Osteocyte (in vitro differentiated cells): ENCODE data around the gene CD9. TPM values are rescaled to one million over a fixed set of nuclear protein-coding genes. Genes with fewer than 3 reads are reported as not detected.
A peak's percentile ranks its signal among the peaks of the same experiment; 100 is the strongest.

Experiments used
- DNase-seq: peaks from one replicate; pipeline ENCODE4 v3.0.0; 2021; ENCODE audit warnings: mixed read lengths; ENCODE audit not compliant: unreplicated experiment; ENCODE audit errors: extremely low spot score
- H3K27ac Mint-ChIP-seq: one replicate; pipeline ENCODE4 v1.8.0; 2021; ENCODE audit warnings: mild to moderate bottlenecking, mixed read lengths; ENCODE audit not compliant: unreplicated experiment
- H3K27me3 Mint-ChIP-seq: one replicate; pipeline ENCODE4 v1.8.0; 2021; ENCODE audit warnings: mixed read lengths; ENCODE audit not compliant: unreplicated experiment
- H3K36me3 Mint-ChIP-seq: one replicate; pipeline ENCODE4 v1.8.0; 2021; ENCODE audit warnings: mixed read lengths; ENCODE audit not compliant: unreplicated experiment
- H3K4me1 Mint-ChIP-seq: one replicate; pipeline ENCODE4 v1.8.0; 2021; ENCODE audit warnings: mixed read lengths; ENCODE audit not compliant: unreplicated experiment
- H3K4me3 Mint-ChIP-seq: one replicate; pipeline ENCODE4 v1.8.0; 2021; ENCODE audit warnings: mild to moderate bottlenecking, moderate library complexity, mixed read lengths; ENCODE audit not compliant: unreplicated experiment
- H3K9me3 Mint-ChIP-seq: one replicate; pipeline ENCODE4 v1.8.0; 2021; ENCODE audit warnings: mixed read lengths; ENCODE audit not compliant: unreplicated experiment
- CTCF ChIP-seq: fragments of 200-600 bp; sonication (generic); IDR thresholded peaks from 2 replicates; pipeline ENCODE4 v1.5.0; 2021; ENCODE audit warnings: antibody characterized with exemption, mild to moderate bottlenecking, moderate library complexity
- total RNA-seq: library from RNA; stranded (reverse); gene quantifications from 2 replicates; pipeline ENCODE4 v1.2.1, GENCODE V29; 2021

The CD9 gene
- total RNA-seq, 1 donor from 2014 or later: 77.1 TPM

GRCh38 chr12:6282453-6282840 is 82.2 kb downstream of the CD9 start:
- no peaks in the 10 kb centered on the region for H3K9me3 Mint-ChIP-seq
- H3K4me1 Mint-ChIP-seq: peaks cover 55% of the 10 kb centered on the region
- H3K4me3 Mint-ChIP-seq: no peak overlapping the region
- no peak for DNase-seq
- no peak for TF ChIP-seq CTCF
- H3K27ac Mint-ChIP-seq: no peak overlapping the region
- H3K27me3 Mint-ChIP-seq: no peaks in the 10 kb centered on the region
- H3K36me3 Mint-ChIP-seq: no peaks in the 10 kb centered on the region

- H3K4me1 Mint-ChIP-seq: peaks cover 55% of the 10 kb centered on the region
Measured at GRCh38 chr12:6284273-6284672, 84.1 kb downstream of the CD9 start.

GRCh38 chr12:6285063-6285477 is 84.9 kb downstream of the CD9 start:
- Mint-ChIP-seq H3K4me1 (peaks cover 47% of the 10 kb centered on the region), H3K27me3 (no peaks in the 10 kb centered on the region), H3K9me3 (no peaks in the 10 kb centered on the region), H3K36me3 (no peaks in the 10 kb centered on the region), H3K27ac (peak overlapping the region; percentile 74), H3K4me3 (no peak overlapping the region)
- peak; percentile 89 for DNase-seq
- peak; percentile 97 for TF ChIP-seq CTCF

More at GRCh38 chr12:6284273-6284672, 84.1 kb downstream of the CD9 start:
- H3K9me3 Mint-ChIP-seq: no peaks in the 10 kb centered on the region
- no peak overlapping the region for H3K4me3 Mint-ChIP-seq
- H3K36me3 Mint-ChIP-seq: no peaks in the 10 kb centered on the region
- TF ChIP-seq CTCF: no peak
- no peaks in the 10 kb centered on the region for H3K27me3 Mint-ChIP-seq
- H3K27ac Mint-ChIP-seq: no peak overlapping the region
- DNase-seq: no peak

- no peak for DNase-seq
- no peaks in the 10 kb centered on the region for H3K9me3 Mint-ChIP-seq
- peak overlapping the region; percentile 81 for H3K27ac Mint-ChIP-seq
- H3K4me3 Mint-ChIP-seq: no peak overlapping the region
- no peaks in the 10 kb centered on the region for H3K36me3 Mint-ChIP-seq
- H3K27me3 Mint-ChIP-seq: no peaks in the 10 kb centered on the region
- TF ChIP-seq CTCF: no peak
- H3K4me1 Mint-ChIP-seq: peaks cover 40% of the 10 kb centered on the region
Measured at GRCh38 chr12:6285532-6286306, 85.5 kb downstream of the CD9 start.

Other genes starting within 250 kb of the CD9 start
- 0.13 and 0.31 TPM in 2 replicates for gene VWF, start 75.7 kb upstream of the CD9 start, total RNA-seq
- gene PLEKHG6, start 110.3 kb downstream of the CD9 start, total RNA-seq: 0.21 and 0.55 TPM in 2 replicates
- gene TNFRSF1A, start 141.7 kb downstream of the CD9 start, total RNA-seq: 170 and 188 TPM in 2 replicates
- gene SCNN1A, start 175.2 kb downstream of the CD9 start, total RNA-seq: 2.5 and 3.2 TPM in 2 replicates
- 16.4 and 17.0 TPM in 2 replicates for gene LTBR, start 183.8 kb downstream of the CD9 start, total RNA-seq
- not detected in 2 replicates for gene CD27, start 244.6 kb downstream of the CD9 start, total RNA-seq